H1 (cell line): ENCODE measurements around the gene CERT1. TPM values are rescaled to one million over a fixed set of nuclear protein-coding genes. Genes with fewer than 3 reads are reported as not detected.

Experiments
- CTCF ChIA-PET: fragments of 300-600 bp; sonication (Branson Sonifier 250); formaldehyde crosslinking; loops from one replicate; lab custom pipeline; 2021; ENCODE audit not compliant: partially characterized antibody; lab: Charles Lee
- POLR2A ChIA-PET: fragments of 300-600 bp; sonication (Branson Sonifier 250); formaldehyde crosslinking; loops from one replicate; lab custom pipeline; 2021; ENCODE audit warnings: inconsistent platforms; ENCODE audit not compliant: partially characterized antibody; lab: Charles Lee
- DNase-seq, 2 experiments: peaks; one replicate each; pipeline versions ENCODE4 v3.0.0 to v3.0.0-alpha.2; 2010 to 2022; ENCODE audit warnings: low spot score in 2 of 2, low read depth in 1 of 2, mixed read lengths in 1 of 2
- FAIRE-seq: peaks from 2 replicates; lab custom pipeline; 2011; peaks lifted over from hg19 to GRCh38; lab: Jason Lieb, UNC
- H2AFZ ChIP-seq: 2 replicates; pipeline ENCODE4 v1.8.1; 2012; ENCODE audit warnings: low read length, inconsistent platforms
- H2AK5ac ChIP-seq: 2 replicates; pipeline ENCODE4 v1.6.1; 2013; ENCODE audit warnings: low read depth, low read length
- H2BK120ac ChIP-seq: replicated peaks from 2 replicates; pipeline ENCODE3; 2013; ENCODE audit warnings: low read depth, low read length, inconsistent platforms
- H2BK12ac ChIP-seq: 2 replicates; pipeline ENCODE4 v1.6.1; 2013; ENCODE audit warnings: low read depth, low read length
- H2BK15ac ChIP-seq: 2 replicates; pipeline ENCODE4 v1.6.1; 2013; ENCODE audit warnings: low read length
- H2BK20ac ChIP-seq: 2 replicates; pipeline ENCODE4 v1.6.1; 2013; ENCODE audit warnings: low read length
- H2BK5ac ChIP-seq: 2 replicates; pipeline ENCODE4 v1.6.1; 2013; ENCODE audit warnings: low read depth, low read length
- H3K14ac ChIP-seq: 2 replicates; pipeline ENCODE4 v1.6.1; 2013; ENCODE audit warnings: inconsistent platforms; ENCODE audit not compliant: insufficient read length
- H3K18ac ChIP-seq: 2 replicates; pipeline ENCODE4 v1.6.1; 2013; ENCODE audit warnings: low read length; ENCODE audit errors: extremely low read depth
- H3K23ac ChIP-seq: 2 replicates; pipeline ENCODE4 v1.6.1; 2013; ENCODE audit warnings: inconsistent platforms; ENCODE audit not compliant: insufficient read length
- H3K23me2 ChIP-seq: 2 replicates; pipeline ENCODE4 v1.6.1; 2013; ENCODE audit warnings: low read depth, low read length
- H3K27ac ChIP-seq: 2 replicates; pipeline ENCODE4 v1.6.1; 2011; ENCODE audit warnings: low read depth, low read length, inconsistent platforms
- H3K27me3 ChIP-seq, 4 experiments: replicated peaks in 1 of 4; 1 replicate in 1 of 4; 2 replicates in 3 of 4; pipeline versions ENCODE4 v1.6.1 to v1.8.1; 2011 to 2013; ENCODE audit warnings: low read length in 3 of 4, mild to moderate bottlenecking in 3 of 4, inconsistent platforms in 2 of 4, mixed read lengths in 2 of 4, moderate library complexity in 1 of 4; ENCODE audit not compliant: control insufficient read depth in 3 of 4, insufficient read depth in 3 of 4; ENCODE audit errors: extremely low read depth in 1 of 4
- H3K36me3 ChIP-seq, 4 experiments: 2 replicates each; pipeline versions ENCODE4 v1.6.1 to v1.8.1; 2011 to 2013; ENCODE audit warnings: mild to moderate bottlenecking in 4 of 4, low read length in 3 of 4, moderate library complexity in 2 of 4, control low read depth in 1 of 4, inconsistent platforms in 1 of 4; ENCODE audit not compliant: insufficient read depth in 4 of 4, control insufficient read depth in 2 of 4
- H3K4ac ChIP-seq: replicated peaks from 2 replicates; pipeline ENCODE3; 2013; ENCODE audit warnings: low read length, low read depth, mixed read lengths, inconsistent platforms; ENCODE audit not compliant: insufficient read length
- H3K4me1 ChIP-seq, 4 experiments: replicated peaks in 1 of 4; 1 replicate in 1 of 4; 2 replicates in 3 of 4; pipeline versions ENCODE4 v1.6.1 to v1.8.1; 2011 to 2013; ENCODE audit warnings: low read length in 3 of 4, inconsistent platforms in 2 of 4, mixed read lengths in 1 of 4; ENCODE audit not compliant: insufficient read depth in 4 of 4, control insufficient read depth in 3 of 4
- H3K4me2 ChIP-seq, 2 experiments: 2 replicates each; pipeline versions ENCODE4 v1.6.1 to v1.8.1; 2011 to 2013; ENCODE audit warnings: low read depth in 2 of 2, low read length in 2 of 2, control low read depth in 1 of 2, inconsistent platforms in 1 of 2, mild to moderate bottlenecking in 1 of 2; ENCODE audit not compliant: insufficient read depth in 1 of 2
- H3K4me3 ChIP-seq, 4 experiments: fragments of 200-600, 300-600 bp in 1 of 4; sonication (generic), shearing (Covaris generic), sonication (Bioruptor Twin) in 1 of 4; 2 replicates each; pipeline versions ENCODE4 v1.5.1 to v1.8.1; 2011 to 2016; ENCODE audit warnings: low read length in 4 of 4, low read depth in 3 of 4, control low read depth in 2 of 4, inconsistent platforms in 2 of 4, mild to moderate bottlenecking in 2 of 4, mixed read lengths in 1 of 4, moderate library complexity in 1 of 4; ENCODE audit not compliant: insufficient read depth in 2 of 4; ENCODE audit errors: extremely low read depth in 1 of 4
- H3K56ac ChIP-seq: replicated peaks from 2 replicates; pipeline ENCODE3; 2013; ENCODE audit warnings: low read depth, mild to moderate bottlenecking, mixed read lengths, low read length, inconsistent platforms; ENCODE audit not compliant: insufficient read length
- H3K79me1 ChIP-seq: 2 replicates; pipeline ENCODE4 v1.6.1; 2013; ENCODE audit warnings: low read depth, low read length, control low read depth
- H3K79me2 ChIP-seq, 2 experiments: 2 replicates each; pipeline versions ENCODE4 v1.6.1 to v1.8.1; 2012 to 2013; ENCODE audit warnings: low read length in 2 of 2, mild to moderate bottlenecking in 2 of 2, inconsistent platforms in 1 of 2; ENCODE audit not compliant: insufficient read depth in 2 of 2, control insufficient read depth in 1 of 2
- H3K9ac ChIP-seq, 4 experiments: replicated peaks in 1 of 4; 1 replicate in 1 of 4; 2 replicates in 3 of 4; pipeline versions ENCODE4 v1.6.1 to v1.8.1; 2011 to 2013; ENCODE audit warnings: low read depth in 3 of 4, low read length in 3 of 4, control low read depth in 2 of 4, mild to moderate bottlenecking in 2 of 4, moderate library complexity in 2 of 4, inconsistent platforms in 1 of 4; ENCODE audit errors: extremely low read depth in 1 of 4
- H3K9me3 ChIP-seq, 2 experiments: 2 replicates each; pipeline versions ENCODE4 v1.6.1 to v1.8.1; 2012 to 2013; ENCODE audit warnings: mild to moderate bottlenecking in 2 of 2, moderate library complexity in 2 of 2, control low read depth in 1 of 2, inconsistent platforms in 1 of 2, low read depth in 1 of 2, low read length in 1 of 2, mixed read lengths in 1 of 2; ENCODE audit not compliant: insufficient read depth in 2 of 2
- H4K20me1 ChIP-seq, 2 experiments: replicated peaks in 1 of 2; 2 replicates each; pipeline versions ENCODE3 to v1.8.1; 2011 to 2013; ENCODE audit warnings: inconsistent platforms in 2 of 2, low read length in 2 of 2, mild to moderate bottlenecking in 1 of 2; ENCODE audit not compliant: insufficient read depth in 2 of 2, control insufficient read depth in 1 of 2
- H4K5ac ChIP-seq: 2 replicates; pipeline ENCODE4 v1.6.1; 2013; ENCODE audit warnings: low read length, low read depth, mixed read lengths, inconsistent platforms; ENCODE audit not compliant: insufficient read length
- H4K8ac ChIP-seq: 2 replicates; pipeline ENCODE4 v1.8.0; 2013; ENCODE audit warnings: mild to moderate bottlenecking, moderate library complexity, low read length, inconsistent platforms; ENCODE audit not compliant: insufficient read depth; ENCODE audit errors: extremely low read depth
- H4K91ac ChIP-seq: replicated peaks from 2 replicates; pipeline ENCODE3; 2013; ENCODE audit warnings: low read length, mixed read lengths, inconsistent platforms; ENCODE audit not compliant: insufficient read length
- FOSL1 ChIP-seq: IDR thresholded peaks from 2 replicates; pipeline ENCODE4 v1.6.1; 2011; ENCODE audit warnings: mild to moderate bottlenecking, low read depth, low read length, moderate library complexity; ENCODE audit not compliant: insufficient read depth
- GTF2F1 ChIP-seq: IDR thresholded peaks from 2 replicates; pipeline ENCODE4 v1.6.1; 2012; ENCODE audit warnings: low read depth, low read length, improper control_type of control experiment, borderline replicate concordance
- HDAC6 ChIP-seq: IDR thresholded peaks from one replicate; pipeline ENCODE4 v1.7.1; 2012; ENCODE audit warnings: low read depth, mild to moderate bottlenecking, inconsistent platforms, low read length, moderate library complexity
- WGBS, 2 experiments: shearing (Covaris generic) in 1 of 2; methylation state at CpG; one replicate each; pipeline versions ENCODE4 v1.1.6 to v1.1.7; 2013 to 2015; ENCODE audit warnings: low lambda C conversion rate in 2 of 2, mixed read lengths in 2 of 2, inconsistent platforms in 1 of 2, low coverage in 1 of 2, missing lambda C conversion rate in 1 of 2; ENCODE audit not compliant: insufficient replicate concordance in 2 of 2, insufficient coverage in 1 of 2, insufficient read length in 1 of 2; ENCODE audit errors: extremely low coverage in 1 of 2, missing lambda C conversion rate in 1 of 2; 5-methylcytosine and 5-hydroxymethylcytosine counted together
- polyA plus RNA-seq, 7 experiments: library from polyadenylated mRNA; depleted of rRNA in 3 of 7; stranded (reverse) in 5 of 7; unstranded in 2 of 7; fragments of >200 nt in 5 of 7; fragments of 200-250 nt in 2 of 7; gene quantifications; 1 replicate in 5 of 7; 2 replicates in 1 of 7; 4 replicates in 1 of 7; pipeline versions ENCODE4 v1.2.1 to v1.2.3, GENCODE V29; 2011 to 2013; ENCODE audit warnings: missing spikeins in 2 of 7, mixed read lengths in 2 of 7
- total RNA-seq: library from RNA; stranded (reverse); fragmentation: NEBNext Ultra II Directional; extraction: Animal tissue kit (Norgen Biotek cat#: 25700); gene quantifications from 2 replicates; pipeline ENCODE4 v1.2.1, GENCODE V29; 2021

Gene CERT1
- total and polyA plus RNA-seq, 2 of the 8 experiments (the other 6 are each of a cell fraction or from before 2014, with no cell fraction given): 7.8 to 55.3 TPM

DNA sequence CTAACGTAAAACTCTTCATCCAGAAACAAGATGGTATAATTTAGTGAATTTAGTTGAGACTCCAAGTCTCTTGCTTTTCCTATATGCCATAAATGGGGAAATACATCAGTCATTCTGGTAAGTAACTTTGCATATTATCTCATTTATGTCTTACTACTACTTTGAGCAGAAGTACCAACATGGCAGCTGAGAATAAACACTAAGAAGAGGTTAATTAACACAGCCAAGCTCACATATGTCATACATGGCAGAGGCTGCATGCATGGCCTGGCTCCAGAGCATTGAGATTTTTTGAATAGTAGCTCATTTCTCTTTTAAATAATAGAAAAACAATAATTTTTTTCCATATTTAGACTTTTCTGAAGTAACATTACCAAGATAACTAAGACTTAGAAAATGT, 54.3 kb downstream of the CERT1 start:
- no peak overlapping the region for H3K4me2 ChIP-seq
- no peaks in the 10 kb centered on the region for H4K20me1 ChIP-seq
- H4K91ac ChIP-seq: no peak overlapping the region
- no peak overlapping the region for H2AK5ac ChIP-seq
- FAIRE-seq (no peak), DNase-seq (no peak)
- H2BK5ac ChIP-seq: no peak overlapping the region
- no peak overlapping the region for H2AFZ ChIP-seq
- no peak overlapping the region for H4K5ac ChIP-seq
- CTCF ChIA-PET: interaction anchor here (0.8 to 1.1 kb wide), 2 partner anchors 24 to 718 kb away, joined by 3 read pairs; no protein-coding TSS in a partner anchor
- no peak overlapping the region for H3K14ac ChIP-seq
- H2BK120ac ChIP-seq: no peak overlapping the region
- no peak overlapping the region for H3K18ac ChIP-seq
- no peak overlapping the region for H3K4me3 ChIP-seq
- POLR2A ChIA-PET: interaction anchor here (0.7 kb wide), 1 partner anchor 120 kb away, joined by 3 read pairs; no protein-coding TSS in a partner anchor
- peaks cover 0 to 3% (median 0%) of the 10 kb centered on the region in 4 experiments; a peak in 2 of 7 replicates for H3K4me1 ChIP-seq
- no peaks in the 10 kb centered on the region for H3K27me3 ChIP-seq
- H3K36me3 ChIP-seq: no peaks in the 10 kb centered on the region
- WGBS, 2 experiments: 93% methylated on average over 1 of the region's 1 CpG; no CpG with 5 or more reads in 1 of the 2 experiments
- H3K56ac ChIP-seq: no peak overlapping the region
- peaks cover 1% of the 10 kb centered on the region; the same call in 1 of the 2 replicates for H3K23me2 ChIP-seq
- H3K79me2 ChIP-seq: peaks cover 0 to 18% of the 10 kb centered on the region in 2 experiments; a peak in 2 of 4 replicates
- H2BK12ac ChIP-seq: no peak overlapping the region
- H3K27ac ChIP-seq: no peak overlapping the region
- H2BK20ac ChIP-seq: no peak overlapping the region
- H4K8ac ChIP-seq: no peak overlapping the region
- H3K23ac ChIP-seq: no peak overlapping the region
- H3K9ac ChIP-seq: no peak overlapping the region
- no peaks in the 10 kb centered on the region for H3K9me3 ChIP-seq
- no peak overlapping the region for H2BK15ac ChIP-seq
- no peak overlapping the region for H3K4ac ChIP-seq
- H3K79me1 ChIP-seq: no peaks in the 10 kb centered on the region
- TF ChIP-seq GTF2F1 (no peak), HDAC6 (no peak), FOSL1 (no peak)
